ENCODE results near the gene SORL1-AS1.

GRCh38 chr11:121448011-121448410, 4.8 kb downstream of the SORL1-AS1 start:
- TF ChIP-seq POLR2A (IDR thresholded peaks at IDR 0.05) (no peak), CTCF (IDR thresholded peaks at IDR 0.05) (no peak)

Data from uterus (tissue), 2 donors.